Kidney epithelial cell (primary cell): ENCODE results near the gene TBC1D16. TPM values are rescaled to one million over a fixed set of nuclear protein-coding genes. Genes with fewer than 3 reads are reported as not detected.

ENCODE experiments used
- DNase-seq: peaks from one replicate; pipeline ENCODE4 v3.0.0-alpha.2; 2010; ENCODE audit warnings: low read depth
- H3K27me3 ChIP-seq: 2 replicates; pipeline ENCODE4 v1.6.0; 2011; ENCODE audit warnings: low read length; ENCODE audit not compliant: control insufficient read depth, insufficient read depth
- H3K36me3 ChIP-seq: 2 replicates; pipeline ENCODE4 v1.5.1; 2011; ENCODE audit warnings: low read length; ENCODE audit not compliant: control insufficient read depth, insufficient read depth
- H3K4me3 ChIP-seq: 2 replicates; pipeline ENCODE4 v1.5.1; 2011; ENCODE audit warnings: low read depth, mild to moderate bottlenecking, control low read depth, low read length
- CTCF ChIP-seq: IDR thresholded peaks from 2 replicates; pipeline ENCODE4 v1.5.1; 2011; ENCODE audit warnings: mild to moderate bottlenecking, moderate library complexity, low read length, control low read depth, inconsistent platforms; ENCODE audit not compliant: insufficient read depth, poor library complexity, severe bottlenecking
- total RNA-seq: library from RNA; depleted of rRNA; stranded (reverse); fragments of >200 nt; gene quantifications from 2 replicates; pipeline ENCODE4 v1.2.3, GENCODE V29; 2015

The TBC1D16 gene
- total RNA-seq, 1 donor from 2014 or later, result 58.5 TPM

GRCh38 chr17:79926605-79927135, 109.0 kb downstream of the TBC1D16 start:
- Histone ChIP-seq H3K4me3 (no peak overlapping the region), H3K36me3 (no peaks in the 10 kb centered on the region), H3K27me3 (peaks cover 53% of the 10 kb centered on the region)
- DNase-seq, result no peak
- TF ChIP-seq CTCF, result no peak

GRCh38 chr17:79926142-79926604, 109.5 kb downstream of the TBC1D16 start:
- DNase-seq, result no peak
- Histone ChIP-seq H3K4me3 (no peak overlapping the region), H3K27me3 (peaks cover 58% of the 10 kb centered on the region), H3K36me3 (no peaks in the 10 kb centered on the region)
- TF ChIP-seq CTCF, result no peak

GRCh38 chr17:79925242-79925957, 110.3 kb downstream of the TBC1D16 start:
- no peak for DNase-seq
- Histone ChIP-seq H3K36me3 (no peaks in the 10 kb centered on the region), H3K4me3 (no peak overlapping the region), H3K27me3 (peaks cover 57% of the 10 kb centered on the region)
- TF ChIP-seq CTCF, result peak; percentile 31

- DNase-seq, result no peak
- no peak for TF ChIP-seq CTCF
- Histone ChIP-seq H3K4me3 (no peak overlapping the region), H3K36me3 (no peaks in the 10 kb centered on the region), H3K27me3 (peaks cover 55% of the 10 kb centered on the region)
Observed at GRCh38 chr17:79924639-79924976, 111.1 kb downstream of the TBC1D16 start.

GRCh38 chr17:79923974-79924638, 111.6 kb downstream of the TBC1D16 start:
- H3K4me3 ChIP-seq, result no peak overlapping the region
- peaks cover 50% of the 10 kb centered on the region for H3K27me3 ChIP-seq
- DNase-seq, result no peak

More at GRCh38 chr17:79923974-79924638, 111.6 kb downstream of the TBC1D16 start:
- H3K36me3 ChIP-seq, result no peaks in the 10 kb centered on the region
- peak; percentile 54 for TF ChIP-seq CTCF
